ENCODE data around the gene JMJD4.
"Not testable (repeated sequence)": the region's sequence is repeated elsewhere in the genome, so short reads cannot be mapped to it uniquely, and the experiment has no call there.

The JMJD4 gene

GRCh38 chr1:227731241-227731677, 3.8 kb downstream of the JMJD4 start:
- DNase-seq = no peak

DNA sequence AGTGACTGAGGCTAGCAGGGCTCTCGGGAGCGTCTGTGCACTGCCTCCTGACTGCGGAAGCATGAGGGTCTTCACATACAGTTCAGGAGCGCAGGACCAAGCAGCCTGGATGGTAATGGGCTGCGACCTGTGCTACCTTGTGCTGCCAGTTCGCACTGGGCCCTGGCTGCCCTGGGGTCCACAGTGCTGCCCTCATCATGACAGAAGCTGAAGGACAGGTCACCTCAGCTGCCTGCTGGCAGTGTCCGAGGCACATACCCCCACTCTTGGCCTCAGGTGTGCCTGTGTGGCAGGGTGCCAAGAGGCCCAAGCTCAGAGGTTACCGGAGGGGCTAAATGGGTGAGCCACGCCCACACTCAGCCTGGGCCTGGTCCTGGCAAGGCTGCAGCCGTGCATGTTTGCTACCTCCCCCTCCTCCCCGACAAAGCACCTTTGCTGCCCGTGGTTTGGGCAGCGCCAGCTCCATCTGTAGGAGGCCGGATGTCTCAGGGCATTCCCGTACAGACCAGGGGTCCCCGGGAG, 4.4 kb downstream of the JMJD4 start:
- no peak for DNase-seq

GRCh38 chr1:227729881-227730629, 5.0 kb downstream of the JMJD4 start:
- DNase-seq = no peak

DNA sequence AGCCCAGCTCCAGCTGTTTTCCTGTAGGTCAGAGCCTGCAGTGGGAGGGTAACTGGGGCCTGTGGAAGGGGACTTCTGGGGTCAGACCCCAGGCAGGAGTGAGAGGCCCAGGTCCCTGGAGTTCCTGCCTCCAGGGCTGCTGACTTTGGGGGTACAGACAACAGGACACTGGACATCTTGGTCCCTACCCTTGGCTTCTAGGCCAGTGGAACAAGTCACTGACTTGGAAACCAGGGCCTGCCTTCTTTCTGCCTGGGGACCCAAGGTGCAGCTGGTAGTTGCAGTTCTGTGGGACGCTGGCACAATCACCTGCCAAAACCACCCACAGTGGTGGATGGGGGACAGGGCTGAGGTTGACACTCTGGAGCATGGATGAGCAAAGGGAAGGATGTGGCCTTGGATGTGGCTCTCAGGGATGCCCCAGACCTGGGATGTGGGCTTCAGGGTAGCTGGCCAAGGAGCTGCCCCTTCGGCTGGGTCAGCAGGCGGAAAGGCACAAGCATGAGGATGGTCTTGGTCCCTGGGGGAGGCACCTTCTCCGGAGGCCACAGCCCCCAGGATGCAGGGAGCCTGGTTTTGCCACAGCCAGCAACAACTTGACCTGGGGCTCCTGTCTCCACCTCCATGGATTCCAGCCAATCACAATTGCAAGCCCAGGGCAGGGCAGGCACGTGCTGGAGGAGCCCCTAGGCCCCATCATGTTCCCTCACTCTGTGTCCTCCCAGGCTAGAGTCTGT, 5.8 kb downstream of the JMJD4 start:
- no peak for DNase-seq

- no peak for DNase-seq
Measured at GRCh38 chr1:227728892-227729143, 6.3 kb downstream of the JMJD4 start.

DNA sequence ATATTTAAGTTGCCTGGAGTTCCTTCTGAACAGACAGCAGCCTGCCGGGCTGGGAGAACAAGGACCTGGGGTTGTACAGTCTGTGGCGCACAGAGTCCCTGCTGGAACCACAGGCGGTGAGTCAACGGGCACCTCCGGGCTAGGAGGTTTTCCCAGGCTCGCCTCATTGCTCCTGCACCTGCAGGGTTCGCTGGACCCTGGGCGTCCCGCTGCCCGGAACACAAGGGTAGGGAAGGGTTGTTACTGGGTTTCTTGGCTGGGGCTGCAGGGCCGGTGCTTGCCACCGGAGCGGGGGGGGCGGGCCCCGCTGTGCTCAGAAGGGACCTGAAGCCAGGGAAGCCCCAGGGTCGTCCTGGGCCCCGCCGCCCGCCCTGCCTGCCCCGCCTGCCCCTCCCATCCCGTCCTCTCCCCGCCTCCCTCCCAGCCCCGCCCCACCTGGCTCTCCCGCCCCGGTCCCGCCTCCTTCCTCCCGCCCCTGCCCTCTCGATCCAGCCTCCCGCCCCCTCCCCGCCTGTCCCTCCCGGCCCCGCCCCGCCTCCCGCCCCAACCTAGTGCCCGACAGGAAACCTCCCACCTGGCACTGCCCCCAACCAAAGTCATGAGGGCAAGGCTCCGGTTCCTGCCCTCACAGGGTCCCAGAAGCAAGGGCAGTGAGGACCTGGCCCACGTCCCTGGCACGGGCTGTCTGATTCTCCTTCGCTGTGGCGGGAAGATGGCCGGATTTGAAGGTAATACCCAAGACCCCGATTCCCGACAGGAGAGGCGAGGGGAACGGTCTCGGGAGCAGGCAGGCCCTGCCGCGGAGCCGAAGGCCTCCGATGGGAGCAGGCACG, 6.8 kb downstream of the JMJD4 start:
- peak; percentile 48 for DNase-seq

GRCh38 chr1:227726924-227727599, 8.0 kb downstream of the JMJD4 start:
- no peak for DNase-seq

- DNase-seq = no peak
Measured at GRCh38 chr1:227726318-227726717, 8.8 kb downstream of the JMJD4 start.

GRCh38 chr1:227725046-227725445, 10.1 kb downstream of the JMJD4 start:
- no peak for DNase-seq

- no peak for DNase-seq
Measured at GRCh38 chr1:227723474-227723873, 11.6 kb downstream of the JMJD4 start.

DNA sequence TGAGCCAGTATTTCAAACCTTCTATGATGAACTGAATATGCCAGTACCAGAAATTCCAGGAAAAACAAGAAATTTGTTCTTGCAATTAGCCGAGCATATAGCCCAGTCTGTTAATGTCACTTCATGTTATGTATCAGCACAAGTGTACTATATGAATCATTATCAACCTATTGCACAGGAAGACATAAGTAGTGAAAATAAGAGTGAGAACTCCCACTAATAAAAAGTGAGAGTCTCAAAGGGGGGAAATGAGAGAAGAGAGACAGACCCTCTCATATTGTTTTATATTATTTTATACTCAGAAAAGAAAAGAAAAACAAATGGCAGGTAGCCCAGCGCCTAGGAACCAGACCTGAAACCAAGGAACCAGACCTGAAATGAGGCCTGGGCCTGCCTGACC, 16.2 kb downstream of the JMJD4 start:
- DNase-seq = no peak

GRCh38 chr1:227712648-227713047, 22.5 kb downstream of the JMJD4 start:
- no peak for DNase-seq

DNA sequence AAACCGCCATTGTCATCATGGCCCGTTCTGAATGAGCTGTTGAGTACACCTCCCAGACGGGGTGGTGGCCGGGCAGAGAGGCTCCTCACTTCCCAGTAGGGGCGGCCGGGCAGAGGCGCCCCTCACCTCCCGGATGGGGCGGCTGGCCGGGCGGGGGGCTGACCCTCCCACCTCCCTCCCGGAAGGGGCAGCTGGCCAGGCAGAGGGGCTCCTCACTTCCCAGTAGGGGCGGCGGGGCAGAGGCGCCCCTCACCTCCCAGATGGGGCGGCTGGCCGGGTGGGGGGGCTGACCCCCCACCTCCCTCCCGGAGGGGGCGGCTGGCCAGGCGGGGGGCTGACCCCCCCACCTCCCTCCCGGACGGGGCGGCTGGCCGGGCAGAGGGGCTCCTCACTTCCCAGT, 24.6 kb downstream of the JMJD4 start:
- not testable (repeated sequence) for DNase-seq

DNA sequence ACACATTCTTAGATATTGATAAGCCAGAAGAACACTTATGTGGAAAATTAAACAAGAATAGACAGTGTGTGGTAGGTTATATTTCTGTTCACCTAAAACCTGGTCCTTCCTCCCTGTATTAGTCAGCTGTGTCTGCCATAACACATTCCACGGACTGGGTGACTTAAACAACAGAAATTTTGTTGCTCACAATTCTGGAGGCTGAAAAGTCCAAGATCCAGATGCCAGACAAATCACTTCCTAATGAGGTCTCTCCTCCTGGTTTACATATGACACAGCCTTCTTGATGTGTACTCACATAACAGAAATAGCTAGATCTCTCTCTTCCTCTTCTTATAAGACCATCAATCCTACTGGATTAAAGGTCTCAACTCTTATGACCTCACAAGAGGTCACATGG, 25.7 kb downstream of the JMJD4 start:
- DNase-seq = no peak

DNA sequence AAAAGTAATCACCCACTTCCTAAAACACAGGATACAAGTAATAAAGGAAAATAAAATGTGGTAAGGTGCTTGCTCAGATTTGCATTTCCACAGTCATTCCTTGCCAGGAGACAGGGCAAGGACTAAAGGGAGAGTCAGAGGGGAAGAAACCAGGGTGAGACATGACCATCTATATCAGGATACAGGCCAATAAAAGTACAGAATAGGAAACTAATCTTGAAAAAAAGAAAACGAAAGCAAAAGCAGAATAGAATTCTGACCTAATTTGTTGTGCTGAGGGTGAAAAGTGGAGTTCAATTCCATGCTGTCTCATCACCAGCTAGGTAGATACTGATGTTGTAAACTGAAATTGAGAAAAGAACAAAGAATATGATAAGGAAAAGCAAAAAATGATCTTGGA, 27.3 kb downstream of the JMJD4 start:
- DNase-seq = no peak

DNA sequence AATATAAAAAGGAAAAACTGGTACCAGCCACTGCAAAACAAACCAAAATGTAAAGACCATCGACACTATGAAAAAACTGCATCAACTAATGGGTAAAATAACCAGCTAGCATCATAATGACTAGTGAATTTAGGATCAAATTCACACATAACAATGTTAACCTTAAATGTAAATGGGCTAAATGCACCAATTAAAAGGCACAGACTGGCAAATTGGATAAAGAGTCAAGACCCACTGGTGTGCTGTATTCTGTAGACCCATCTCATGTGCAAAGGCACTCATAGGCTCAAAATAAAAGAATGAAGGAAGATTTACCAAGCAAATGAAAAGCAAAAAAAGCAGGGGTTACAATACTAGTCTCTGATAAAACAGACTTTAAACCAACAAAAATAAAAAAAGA, 33.5 kb downstream of the JMJD4 start:
- DNase-seq = not testable (repeated sequence)

- no peak for DNase-seq
Measured at GRCh38 chr1:227697321-227697864, 37.7 kb downstream of the JMJD4 start.

DNA sequence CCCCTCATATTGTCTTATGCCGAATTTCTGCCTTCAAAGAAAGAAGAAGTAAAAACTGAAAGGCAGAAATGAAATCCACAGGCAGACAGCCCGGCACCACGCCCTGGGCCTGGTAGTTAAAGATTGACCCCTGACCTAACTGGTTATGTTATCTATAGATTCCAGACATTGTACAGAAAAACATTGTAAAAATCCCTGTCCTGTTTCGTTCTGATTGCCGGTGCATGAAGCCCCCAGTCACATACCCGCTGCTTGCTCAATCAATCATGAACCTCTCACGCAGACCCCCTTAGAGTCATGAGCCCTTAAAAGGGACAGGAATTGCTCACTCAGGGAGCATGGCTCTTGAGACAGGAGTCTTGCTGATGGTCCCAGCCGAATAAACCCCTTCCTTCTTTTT, 49.3 kb downstream of the JMJD4 start:
- DNase-seq = no peak

All from COR-L47 (cell line).